Heart right ventricle (tissue), 16 donors: ENCODE data around the gene PYDC2. TPM values are rescaled to one million over a fixed set of nuclear protein-coding genes. Genes with fewer than 3 reads are reported as not detected.

Experiments used
- ATAC-seq, 8 donors: fragments of 200-7000 bp; cut with Tn5 transposase; one replicate each; pipeline ENCODE4 v1.9.1; 2020; ENCODE audit warnings: mild to moderate bottlenecking in 8 of 8, moderate library complexity in 8 of 8, moderate number of reproducible peaks in 1 of 8
- DNase-seq, 2 donors: peaks; one replicate each; pipeline ENCODE4 v3.0.0-alpha.2; 2020
- H3K27ac ChIP-seq, 10 donors: fragments of 200-600 bp; sonication (generic) in 2 of 10; one replicate each; pipeline versions ENCODE4 v1.5.0 to v1.8.0; 2020 to 2022; ENCODE audit warnings: mild to moderate bottlenecking in 3 of 10
- H3K27me3 ChIP-seq, 7 donors: fragments of 200-600 bp; one replicate each; pipeline ENCODE4 v1.8.0; 2021 to 2022; ENCODE audit warnings: mild to moderate bottlenecking in 2 of 7
- H3K36me3 ChIP-seq, 9 donors: fragments of 200-600 bp; sonication (generic) in 1 of 9; one replicate each; pipeline versions ENCODE4 v1.5.0 to v1.8.0; 2020 to 2022; ENCODE audit warnings: mild to moderate bottlenecking in 2 of 9
- H3K4me1 ChIP-seq, 9 donors: fragments of 200-600 bp; sonication (generic) in 1 of 9; one replicate each; pipeline versions ENCODE4 v1.5.0 to v1.8.0; 2020 to 2022; ENCODE audit warnings: mild to moderate bottlenecking in 4 of 9
- H3K4me3 ChIP-seq, 10 donors: fragments of 200-600 bp; sonication (generic) in 2 of 10; one replicate each; pipeline versions ENCODE4 v1.5.0 to v1.8.0; 2020 to 2022; ENCODE audit warnings: mild to moderate bottlenecking in 7 of 10, moderate library complexity in 2 of 10
- H3K9me3 ChIP-seq, 11 donors: fragments of 200-600 bp in 10 of 11; sonication (generic) in 2 of 11; one replicate each; pipeline versions ENCODE4 v1.5.0 to v1.8.0; 2013 to 2022; ENCODE audit warnings: mild to moderate bottlenecking in 2 of 11, control low read depth in 1 of 11, moderate library complexity in 1 of 11
- whole genome bisulfite sequencing, 2 donors: extraction: QIAGEN DNeasy Blood & Tissue Kit; methylation state at CpG; one replicate each; pipeline ENCODE4 v1.1.7; 2013; ENCODE audit warnings: inconsistent platforms in 1 of 2; 5-methylcytosine and 5-hydroxymethylcytosine counted together
- intact Hi-C, 10 donors: fragments of 100-400 bp; cut with DNase I; formaldehyde crosslinking; loops; one replicate each; pipeline versions ENCODE4 v1.11.1 to v1.14.2; 2022
- polyA plus RNA-seq, 2 donors: library from polyadenylated mRNA; stranded (reverse); fragments of 200-250 nt; gene quantifications; one replicate each; pipeline ENCODE4 v1.2.3, GENCODE V29; 2013
- total RNA-seq, 10 donors: library from RNA; stranded (reverse); fragmentation: NEBNext Ultra II Directional in 3 of 10; extraction: Animal tissue kit (Norgen Biotek cat#: 25700) in 3 of 10; gene quantifications; one replicate each; pipeline versions ENCODE4 v1.2.1 to v1.2.4, GENCODE V29; 2021 to 2023
- TF ChIP-seq, protein P1 (sequence below), 9 donors: fragments of 200-600 bp; sonication (generic) in 2 of 9; IDR thresholded peaks; one replicate each; pipeline versions ENCODE4 v1.5.0 to v1.8.0; 2021 to 2022; ENCODE audit warnings: antibody characterized with exemption in 9 of 9, mild to moderate bottlenecking in 5 of 9, moderate library complexity in 1 of 9
- donor health status: Arrhythmogenic right ventricular cardiomyopathy.
- donor health status: ischemic (EF 13 %, LVEDD 7.1; RV severe dilation, severe dysfunction).
- donor health status: healthy with polysubstance abuse.
- donor health status: DM: no; HTN: yes; CAD: no.
- donor health status: DM: no; HTN: no; CAD: no.
- donor health status: ischemic (EF 25% LVEDD 6.9; RV normal size, moderate dysfunction).
- donor health status: ischemic (EF 25% LVEDD 5.7; RV mildly dilated, moderate dysfunction).
- donor health status: healthy.
- donor health status: DM: yes; HTN: yes; CAD: no.
- donor health status: Ischemic cardiomyopathy.
- donor health status: ischemic (EF 35%, LVEDD 5.7; RV mildly dilated, moderate dysfunction).
- donor health status: nonischemic (EF 11% LVEDD 7.7; RV severe dilation, severe dysfunction).
- donor health status: DM: yes; HTN: yes; CAD: no.
- donor health status: PGD.
- donor health status: ischemic (EF 29% LVEDD 5.4; RV normal size, mild dysfunction).
- donor health status: nonischemic (EF 23%, LVEDD 6.1; RV moderate dilation, normal function).

PYDC2 gene
- total and polyA plus RNA-seq, 12 donors = not detected

- 87 to 89% methylated on average over 2 of the region's 2 CpGs for WGBS, 2 donors
- TF ChIP-seq, protein P1, sequence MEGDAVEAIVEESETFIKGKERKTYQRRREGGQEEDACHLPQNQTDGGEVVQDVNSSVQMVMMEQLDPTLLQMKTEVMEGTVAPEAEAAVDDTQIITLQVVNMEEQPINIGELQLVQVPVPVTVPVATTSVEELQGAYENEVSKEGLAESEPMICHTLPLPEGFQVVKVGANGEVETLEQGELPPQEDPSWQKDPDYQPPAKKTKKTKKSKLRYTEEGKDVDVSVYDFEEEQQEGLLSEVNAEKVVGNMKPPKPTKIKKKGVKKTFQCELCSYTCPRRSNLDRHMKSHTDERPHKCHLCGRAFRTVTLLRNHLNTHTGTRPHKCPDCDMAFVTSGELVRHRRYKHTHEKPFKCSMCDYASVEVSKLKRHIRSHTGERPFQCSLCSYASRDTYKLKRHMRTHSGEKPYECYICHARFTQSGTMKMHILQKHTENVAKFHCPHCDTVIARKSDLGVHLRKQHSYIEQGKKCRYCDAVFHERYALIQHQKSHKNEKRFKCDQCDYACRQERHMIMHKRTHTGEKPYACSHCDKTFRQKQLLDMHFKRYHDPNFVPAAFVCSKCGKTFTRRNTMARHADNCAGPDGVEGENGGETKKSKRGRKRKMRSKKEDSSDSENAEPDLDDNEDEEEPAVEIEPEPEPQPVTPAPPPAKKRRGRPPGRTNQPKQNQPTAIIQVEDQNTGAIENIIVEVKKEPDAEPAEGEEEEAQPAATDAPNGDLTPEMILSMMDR (IDR thresholded peaks at IDR 0.05) = no peak
- no peak for DNase-seq
Measured at GRCh38 chr3:191438150-191438814, 22.7 kb upstream of the PYDC2 start.

DNA sequence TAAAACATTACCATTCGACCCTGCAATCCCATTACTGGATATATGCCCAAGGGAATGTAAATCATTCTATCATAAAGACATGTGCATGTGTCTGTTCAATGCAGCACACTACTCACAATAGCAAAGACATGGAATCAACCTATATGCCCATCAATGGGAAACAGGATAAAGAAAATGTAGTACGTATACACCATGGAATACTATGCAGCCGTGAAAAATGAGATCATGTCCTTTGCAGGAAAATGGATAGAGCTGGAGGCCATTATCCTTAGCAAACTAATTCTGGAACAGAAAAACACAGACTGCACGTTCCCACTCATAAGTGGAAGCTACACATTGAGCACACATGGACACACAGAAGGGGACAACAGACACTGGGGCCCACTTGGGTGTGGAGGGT is 20.4 kb upstream of the PYDC2 start:
- no peak for DNase-seq
- no peaks in the 10 kb centered on the region for H3K27me3 ChIP-seq
- TF ChIP-seq, protein P1 (IDR thresholded peaks at IDR 0.05) = no peak
- no peak for ATAC-seq
- H3K4me3 ChIP-seq = no peak overlapping the region
- H3K9me3 ChIP-seq = peaks cover 0 to 8% (median 0%) of the 10 kb centered on the region in 11 donors
- H3K27ac ChIP-seq = no peak overlapping the region
- H3K4me1 ChIP-seq = no peaks in the 10 kb centered on the region
- H3K36me3 ChIP-seq = no peaks in the 10 kb centered on the region
- intact Hi-C loops = no loop called here
- WGBS, 2 donors = 91 to 93% methylated on average over 4 of the region's 4 CpGs

More at GRCh38 chr3:191438150-191438814, 22.7 kb upstream of the PYDC2 start:
- Histone ChIP-seq H3K4me3 (no peak overlapping the region), H3K9me3 (peaks cover 0 to 8% (median 0%) of the 10 kb centered on the region in 11 donors), H3K27me3 (no peaks in the 10 kb centered on the region), H3K27ac (no peak overlapping the region), H3K36me3 (no peaks in the 10 kb centered on the region), H3K4me1 (no peaks in the 10 kb centered on the region)
- no peak for ATAC-seq
- intact Hi-C loops = no loop called here

GRCh38 chr3:191441687-191442086 is 19.3 kb upstream of the PYDC2 start:
- no peak overlapping the region for H3K27ac ChIP-seq
- H3K4me3 ChIP-seq = no peak overlapping the region
- no peak for DNase-seq
- WGBS, 2 donors = 61 to 70% methylated on average over 2 of the region's 2 CpGs
- H3K4me1 ChIP-seq = no peaks in the 10 kb centered on the region
- H3K9me3 ChIP-seq = peaks cover 0 to 8% (median 0%) of the 10 kb centered on the region in 11 donors
- H3K36me3 ChIP-seq = no peaks in the 10 kb centered on the region
- intact Hi-C loops = no loop called here
- H3K27me3 ChIP-seq = no peaks in the 10 kb centered on the region
- no peak for ATAC-seq
- TF ChIP-seq, protein P1 (IDR thresholded peaks at IDR 0.05) = no peak

DNA sequence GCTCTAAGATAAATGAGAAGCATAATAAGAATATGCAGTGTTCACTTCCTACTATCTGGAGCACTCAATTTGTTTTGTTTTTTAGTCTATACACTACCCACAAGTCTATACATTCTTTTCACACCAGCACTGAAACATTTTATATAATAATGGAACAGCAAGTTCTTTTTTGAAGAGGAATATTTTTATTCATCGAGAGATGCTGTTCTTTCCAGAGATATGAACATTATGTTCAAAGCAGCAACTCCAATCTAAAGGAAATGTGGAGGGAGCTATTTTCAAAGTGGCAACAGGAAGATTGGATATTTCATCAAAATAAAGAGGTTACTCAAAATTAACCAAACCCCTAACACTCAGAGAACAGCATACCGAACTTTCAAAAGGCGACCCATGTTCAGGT is 16.4 kb upstream of the PYDC2 start:
- TF ChIP-seq, protein P1 (IDR thresholded peaks at IDR 0.05) = no peak
- 85 to 88% methylated on average over 3 of the region's 3 CpGs for WGBS, 2 donors
- intact Hi-C loops = no loop called here
- ATAC-seq = no peak
- Histone ChIP-seq H3K36me3 (no peaks in the 10 kb centered on the region), H3K9me3 (peaks cover 0 to 14% (median 0%) of the 10 kb centered on the region in 11 donors), H3K27ac (no peak overlapping the region), H3K27me3 (no peaks in the 10 kb centered on the region), H3K4me1 (no peaks in the 10 kb centered on the region), H3K4me3 (no peak overlapping the region)
- no peak for DNase-seq
